Islet precursor cell (in vitro differentiated cells): ENCODE measurements around the gene BST1.

Experiments
- DNase-seq: peaks from one replicate; pipeline ENCODE4 v3.0.0-alpha.2; 2018

BST1 gene, protein sequence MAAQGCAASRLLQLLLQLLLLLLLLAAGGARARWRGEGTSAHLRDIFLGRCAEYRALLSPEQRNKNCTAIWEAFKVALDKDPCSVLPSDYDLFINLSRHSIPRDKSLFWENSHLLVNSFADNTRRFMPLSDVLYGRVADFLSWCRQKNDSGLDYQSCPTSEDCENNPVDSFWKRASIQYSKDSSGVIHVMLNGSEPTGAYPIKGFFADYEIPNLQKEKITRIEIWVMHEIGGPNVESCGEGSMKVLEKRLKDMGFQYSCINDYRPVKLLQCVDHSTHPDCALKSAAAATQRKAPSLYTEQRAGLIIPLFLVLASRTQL

DNA sequence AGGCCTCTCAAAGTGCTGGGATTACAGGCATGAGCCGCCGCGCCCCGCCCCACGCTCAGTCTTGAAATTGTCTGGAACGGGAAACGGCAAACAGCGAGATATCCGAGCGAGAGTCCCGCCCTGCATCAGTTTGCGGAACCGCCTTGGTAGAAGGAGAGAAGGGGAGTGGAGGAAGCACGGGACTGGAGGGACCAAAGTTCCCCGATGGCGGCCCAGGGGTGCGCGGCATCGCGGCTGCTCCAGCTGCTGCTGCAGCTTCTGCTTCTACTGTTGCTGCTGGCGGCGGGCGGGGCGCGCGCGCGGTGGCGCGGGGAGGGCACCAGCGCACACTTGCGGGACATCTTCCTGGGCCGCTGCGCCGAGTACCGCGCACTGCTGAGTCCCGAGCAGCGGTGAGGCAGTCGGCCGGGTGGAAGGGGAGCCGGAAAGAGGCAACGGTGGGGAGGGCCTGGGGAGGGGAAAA, at the start of gene BST1:
TSS of gene BST1 (plus strand) at position 125 of the 463 bp plus-strand sequence. CDS start at position 205, 80 bp downstream.
- peak; percentile 76 for DNase-seq

DNA sequence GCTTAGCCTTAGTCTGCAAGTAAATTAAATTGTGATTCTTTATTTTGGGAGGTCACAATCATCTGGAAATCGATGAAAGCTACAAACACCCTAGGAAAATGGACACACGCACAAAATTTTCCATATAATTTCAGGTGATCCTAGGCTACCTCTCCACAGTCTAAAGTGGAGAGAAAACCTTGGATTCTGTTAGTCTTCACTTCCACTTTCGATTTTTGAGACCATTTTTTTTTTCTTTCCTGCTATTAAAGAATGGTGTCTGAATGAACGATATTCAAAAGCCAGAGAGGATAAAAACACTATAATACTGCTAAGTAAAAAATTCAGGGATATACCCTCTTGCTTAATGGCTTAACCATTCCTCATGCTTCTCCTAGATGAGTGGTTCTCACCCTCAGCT, 49.4 kb upstream of the BST1 start:
- DNase-seq = no peak

DNA sequence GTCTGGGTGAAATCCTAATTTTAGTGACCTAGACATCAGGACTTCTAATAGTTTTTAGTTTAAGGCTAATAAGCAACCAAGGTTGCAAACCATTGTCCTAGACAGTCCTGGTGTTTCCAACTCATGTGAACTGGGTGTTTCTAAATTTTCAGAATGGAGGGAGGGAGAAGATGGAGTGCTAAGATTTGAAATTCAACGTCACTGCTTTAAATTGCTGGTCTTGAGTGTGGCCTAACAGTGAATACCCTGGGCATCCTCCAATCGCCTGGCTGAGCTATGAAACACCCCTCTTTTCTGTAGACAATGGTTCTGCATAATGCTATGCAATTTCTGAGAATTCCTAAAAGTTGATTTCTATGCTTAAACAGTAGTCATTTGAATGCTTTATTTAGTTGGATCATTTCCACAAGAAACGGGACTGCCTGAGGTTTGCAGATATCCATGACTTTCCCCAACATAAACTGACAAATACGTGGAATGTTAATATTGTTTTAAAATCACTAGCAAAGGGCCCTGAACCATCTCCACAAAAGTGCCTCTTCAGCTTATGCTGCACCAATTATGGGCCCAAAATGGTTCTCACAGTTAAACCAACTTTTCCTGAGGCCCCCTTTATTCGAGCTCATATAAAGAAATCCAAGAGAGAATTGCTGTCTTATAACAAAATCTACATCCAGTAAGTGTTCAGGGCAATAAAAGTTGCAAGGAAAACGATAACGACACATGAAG, 48.8 kb upstream of the BST1 start:
- DNase-seq = no peak

DNA sequence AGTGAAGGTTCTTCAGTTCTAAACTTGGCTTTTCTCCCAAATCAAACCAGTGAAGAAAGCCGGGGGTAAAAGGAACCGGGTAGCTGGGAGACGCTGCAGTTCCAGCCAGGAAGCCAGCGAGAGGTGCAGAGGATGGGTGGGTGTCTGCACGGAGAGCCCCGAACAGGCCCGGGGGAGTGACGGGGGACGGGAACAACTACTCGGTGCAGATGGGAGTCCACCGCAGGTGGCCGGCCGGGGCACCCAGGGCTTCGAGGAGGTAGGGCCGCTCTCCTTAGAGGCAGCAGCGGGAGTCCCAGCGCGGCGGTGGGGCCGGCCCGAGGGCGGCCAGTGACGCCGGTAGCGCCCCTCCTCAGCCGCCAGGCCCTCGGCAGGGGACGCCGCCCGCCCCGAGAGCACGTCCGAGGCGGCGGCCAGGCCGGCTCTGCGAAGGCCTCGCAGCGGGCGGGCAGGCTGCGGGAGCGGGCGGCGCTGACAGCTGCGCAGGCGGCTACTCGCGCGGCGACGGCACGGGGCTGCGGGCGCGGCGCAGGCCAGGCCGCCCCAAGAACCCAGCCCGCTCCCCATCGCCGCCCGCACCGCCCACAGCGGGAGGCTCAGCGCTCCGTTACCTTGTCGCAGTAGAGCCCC, 48.2 kb upstream of the BST1 start:
- peak; percentile 72 for DNase-seq

DNA sequence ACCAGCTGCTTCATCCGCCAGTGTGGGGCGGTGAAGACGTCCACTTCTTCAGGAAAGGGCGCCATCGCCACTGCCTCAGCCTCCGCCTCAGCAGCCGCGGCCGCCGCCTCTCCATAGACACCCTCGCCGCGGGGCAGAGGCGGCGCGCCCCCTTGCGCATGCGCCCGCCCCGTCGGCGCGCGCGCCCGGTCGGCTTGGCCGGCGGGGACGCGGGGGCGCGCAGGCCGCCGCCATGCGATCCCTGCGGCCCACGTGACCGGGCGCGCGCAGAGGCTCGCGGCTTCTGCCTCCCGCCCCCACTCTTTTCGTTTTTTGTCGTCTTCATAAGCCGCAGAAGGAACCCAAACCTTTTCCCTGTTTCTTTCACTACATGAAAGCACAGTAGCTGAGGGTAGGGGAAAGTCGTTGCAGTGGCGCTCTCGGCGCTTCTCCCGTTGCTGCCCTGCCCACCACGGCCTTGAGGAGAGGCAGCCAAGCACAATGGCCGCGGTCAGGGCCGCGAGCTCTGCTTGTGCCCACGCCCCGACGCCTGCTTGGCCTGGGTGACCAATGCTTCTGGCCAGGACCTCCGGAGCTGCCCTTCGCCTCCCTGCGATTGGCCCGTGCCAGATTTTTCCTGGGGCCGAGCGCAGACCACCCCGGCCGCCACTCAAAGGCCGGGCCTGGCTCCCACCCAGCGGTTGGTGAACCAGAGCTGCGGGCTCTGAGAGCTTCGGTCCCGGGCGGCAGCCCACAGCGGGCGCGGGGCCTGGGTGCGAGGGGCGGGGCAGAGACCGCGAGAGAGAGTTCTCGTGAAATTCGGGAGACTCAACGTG, 47.4 kb upstream of the BST1 start, which contains the start of gene FBXL5:
TSS of gene FBXL5 (minus strand) at position 135 of the 815 bp plus-strand sequence. CDS start at position 65, 70 bp downstream.
- DNase-seq = peak; percentile 89

DNA sequence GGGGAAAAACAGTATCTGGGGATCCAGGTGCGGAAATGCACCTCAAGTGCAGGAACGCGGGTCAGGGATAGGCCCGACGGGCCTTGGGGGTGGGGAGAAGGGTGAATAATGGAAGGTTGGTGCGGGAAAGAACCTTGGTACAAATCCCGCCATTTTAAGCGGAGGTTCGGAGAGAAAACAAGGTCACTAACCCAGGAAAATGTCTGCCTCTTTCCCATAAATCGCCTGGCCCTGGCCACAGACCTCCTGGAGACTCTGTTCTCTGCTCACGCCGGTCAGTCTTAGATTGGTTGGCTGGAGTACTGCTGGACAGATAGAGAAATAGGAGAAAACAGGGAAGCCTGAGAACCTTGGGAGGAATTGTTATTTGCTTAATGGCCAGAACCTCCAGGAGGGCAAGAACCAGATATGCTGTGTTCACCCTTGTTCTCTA, 46.8 kb upstream of the BST1 start:
- DNase-seq = peak; percentile 62

DNA sequence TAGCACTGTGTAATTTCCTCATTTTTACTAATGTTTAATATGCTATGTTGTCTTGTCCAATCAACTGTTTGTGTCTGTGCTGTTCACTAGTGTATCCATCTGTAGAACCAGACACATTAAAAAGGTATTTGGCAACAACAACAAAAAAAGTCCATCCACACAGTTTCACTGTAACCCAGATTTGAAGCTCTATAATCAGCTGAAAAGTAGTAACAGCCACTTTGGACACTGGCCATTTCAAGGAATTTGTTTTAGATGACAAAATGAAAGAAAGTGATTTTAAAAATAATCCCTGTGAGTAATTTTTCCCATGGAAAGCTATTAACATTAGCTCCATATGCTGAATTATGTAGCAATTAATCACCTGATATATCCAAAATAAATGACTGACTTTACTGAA, 45.5 kb upstream of the BST1 start:
- DNase-seq = no peak

DNA sequence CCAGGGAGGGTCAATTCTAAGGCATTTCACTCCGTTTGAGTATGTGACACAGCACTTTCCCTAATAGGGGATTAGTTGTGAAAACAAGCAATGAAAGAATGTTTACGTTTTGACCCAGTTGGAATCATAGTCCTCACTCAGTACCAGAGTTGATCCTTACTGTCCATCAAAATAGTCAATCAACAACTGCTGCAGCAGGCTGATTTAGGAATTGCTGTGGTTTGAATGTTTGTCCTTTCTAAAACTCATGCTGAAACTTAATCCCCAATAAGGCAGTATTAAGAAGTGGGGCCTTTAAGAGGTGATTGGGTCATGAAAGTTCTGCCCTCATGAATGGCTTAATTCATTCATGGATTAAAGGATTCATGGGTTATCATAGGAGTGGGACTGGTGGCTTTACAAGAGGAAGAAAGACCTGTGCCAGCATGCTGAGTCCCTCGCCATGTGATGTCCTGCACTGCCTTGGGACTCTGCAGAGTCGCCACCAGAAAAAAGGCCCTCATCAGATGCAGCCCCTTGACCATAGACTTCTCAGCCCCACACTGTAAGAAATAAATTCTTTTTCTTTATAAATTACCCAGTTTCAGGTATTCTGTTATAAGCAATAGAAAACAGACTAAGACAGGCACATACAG, 44.6 kb upstream of the BST1 start:
- no peak for DNase-seq

DNA sequence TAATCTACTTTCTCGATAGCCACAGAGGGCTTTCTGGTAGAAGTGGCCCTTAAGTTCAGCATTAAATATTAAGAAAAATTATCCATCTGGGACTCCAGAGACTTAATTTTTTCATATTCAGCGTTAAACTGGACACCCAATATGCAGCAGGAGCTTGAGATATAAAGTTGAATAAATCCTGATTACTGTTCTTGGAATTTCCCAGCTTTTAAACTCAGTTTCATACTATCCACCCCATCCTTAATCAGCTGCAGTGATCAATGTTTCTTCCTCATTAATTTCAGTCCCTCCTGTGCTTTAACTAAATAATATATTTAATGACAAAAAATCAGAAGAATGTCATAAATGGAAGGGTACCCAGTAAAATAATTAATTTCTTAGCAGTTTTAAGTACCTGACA, 44.1 kb upstream of the BST1 start:
- no peak for DNase-seq

DNA sequence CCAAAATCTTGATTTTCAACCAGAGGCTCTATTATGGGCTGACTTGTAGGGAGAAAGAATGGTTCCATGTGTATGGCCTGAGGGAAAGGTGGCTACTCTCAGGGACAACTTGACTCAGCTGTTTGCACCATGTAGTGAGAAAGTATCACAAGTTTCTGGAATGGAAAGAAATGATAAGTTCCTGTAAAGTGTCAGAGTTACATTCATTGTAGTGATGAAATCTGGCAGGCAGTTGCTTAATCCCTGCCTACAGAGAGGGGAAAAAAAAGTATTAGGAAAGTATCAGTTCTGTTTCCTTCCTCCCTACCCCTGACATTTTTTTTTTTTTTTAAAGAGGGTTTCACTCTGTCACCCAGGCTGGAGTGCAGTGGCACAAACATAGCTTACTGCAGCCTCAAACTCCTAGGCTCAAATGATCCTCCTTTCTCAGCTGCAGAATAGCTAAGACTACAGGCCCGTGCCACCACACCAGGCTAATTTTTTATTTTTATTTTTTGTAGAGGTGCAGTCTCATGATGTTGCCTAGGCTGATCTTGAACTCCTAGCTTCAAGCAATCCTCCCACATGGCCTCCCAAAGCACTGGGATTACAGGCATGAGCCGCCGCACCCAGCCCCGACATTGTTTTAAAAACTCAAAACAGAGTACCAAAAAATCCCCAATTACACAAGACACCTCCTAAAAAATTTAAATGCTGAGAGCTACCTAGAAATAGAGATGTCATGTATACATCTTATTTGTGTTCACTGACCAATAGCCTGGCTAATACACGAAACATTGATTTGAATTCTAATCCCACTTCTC, 42.9 kb upstream of the BST1 start:
- no peak for DNase-seq

DNA sequence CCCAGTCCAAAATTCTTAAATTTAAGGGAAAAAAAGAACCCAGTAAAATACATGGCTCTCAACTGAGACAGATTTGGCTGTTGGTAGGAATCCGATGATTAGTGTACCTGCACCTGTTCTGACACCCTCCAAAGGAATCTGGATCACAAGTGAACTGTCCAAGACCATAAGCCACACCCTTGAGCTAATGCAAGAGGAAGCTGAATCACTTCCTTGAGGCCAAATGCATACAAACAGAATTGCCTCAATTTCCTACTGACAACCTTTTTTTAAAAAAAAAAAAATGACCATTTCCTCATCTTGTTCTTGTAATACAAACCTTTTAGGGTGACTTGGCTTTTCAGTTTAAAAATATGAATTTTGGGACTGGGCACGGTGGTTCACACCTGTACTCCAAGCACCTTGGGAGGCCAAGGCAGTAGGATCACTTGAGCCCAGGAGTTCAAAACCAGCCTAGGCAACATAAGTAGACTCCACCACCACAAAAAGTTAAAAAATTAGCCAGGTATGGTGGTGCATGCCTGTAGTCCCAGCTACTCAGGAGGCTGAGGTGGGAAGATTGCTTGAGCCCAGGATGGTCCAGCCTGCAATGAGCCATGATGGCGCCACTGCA, 37.0 kb upstream of the BST1 start:
- no peak for DNase-seq

DNA sequence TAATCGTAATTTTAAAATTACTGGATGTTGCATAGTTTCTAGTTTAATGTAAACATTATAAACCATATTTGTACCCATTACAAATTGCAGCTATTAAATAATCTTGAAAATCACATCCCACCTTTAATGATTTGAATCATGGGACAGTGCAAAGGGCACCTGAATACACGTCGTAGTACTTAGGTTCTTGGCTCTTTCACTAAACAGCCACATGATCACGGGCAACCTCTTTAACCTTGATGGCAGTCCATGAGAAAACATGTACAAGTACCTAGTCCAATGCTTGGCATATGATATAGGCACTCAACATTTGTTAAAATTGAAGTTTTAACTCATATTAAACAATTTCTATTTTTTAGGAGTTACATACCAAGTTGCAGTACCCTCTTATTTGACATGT, 35.9 kb upstream of the BST1 start:
- DNase-seq = no peak

DNA sequence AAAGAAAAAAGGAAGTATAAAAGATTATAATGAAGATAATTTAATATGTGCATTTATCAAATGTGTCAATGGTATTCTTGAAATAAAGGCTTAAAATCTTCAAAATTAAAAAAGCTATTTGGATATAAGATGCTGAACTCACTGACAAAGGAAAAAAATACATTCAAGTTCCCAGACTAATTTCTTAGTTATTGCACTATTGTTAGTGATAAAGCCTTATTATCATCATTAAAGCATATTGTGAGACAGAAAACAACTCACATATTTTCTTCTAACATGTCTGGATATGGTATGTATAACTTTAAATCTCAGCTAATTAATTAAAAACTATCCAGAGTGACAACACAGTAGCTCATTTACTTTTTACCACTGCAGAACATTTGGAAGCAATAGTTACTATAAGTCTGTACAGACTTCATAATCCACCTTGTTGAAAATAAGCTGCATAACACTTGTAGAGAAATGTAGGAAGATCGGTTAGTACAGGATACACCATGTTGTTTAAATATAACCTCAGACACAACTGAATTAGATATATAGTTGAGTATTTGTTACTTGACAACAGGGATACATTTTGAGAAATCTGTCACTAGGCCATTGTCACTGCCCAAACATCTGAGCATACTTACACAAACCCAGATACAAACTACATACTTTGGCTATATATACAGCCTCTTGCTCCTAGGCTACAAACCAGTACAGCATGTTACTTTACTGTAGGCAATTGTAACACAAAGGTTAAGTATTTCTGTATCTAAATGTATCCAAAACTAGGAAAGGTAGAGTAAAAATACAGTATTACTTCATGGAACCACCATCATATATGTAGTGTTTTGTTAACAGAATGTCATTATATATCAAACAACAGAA, 34.1 kb upstream of the BST1 start:
- no peak for DNase-seq

DNA sequence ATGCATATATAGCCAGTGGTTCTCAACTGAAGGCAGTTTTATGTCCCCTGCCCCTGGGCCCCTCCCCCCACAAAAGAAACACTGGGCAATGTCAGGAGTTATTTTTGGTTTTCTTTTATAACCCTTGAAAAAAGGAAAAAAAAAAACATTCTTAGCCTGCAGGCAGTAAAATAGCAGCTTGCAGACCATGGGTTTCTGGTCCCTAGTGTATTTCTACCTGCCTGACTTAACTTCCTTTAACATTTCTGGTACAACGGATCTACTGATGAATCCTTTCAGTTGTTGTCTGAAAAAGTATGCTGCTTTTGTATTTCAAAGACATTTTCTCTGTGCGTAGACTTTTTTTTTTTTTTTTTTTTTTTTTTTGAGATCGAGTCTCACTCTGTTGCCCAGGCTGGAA, 32.3 kb upstream of the BST1 start:
- no peak for DNase-seq

DNA sequence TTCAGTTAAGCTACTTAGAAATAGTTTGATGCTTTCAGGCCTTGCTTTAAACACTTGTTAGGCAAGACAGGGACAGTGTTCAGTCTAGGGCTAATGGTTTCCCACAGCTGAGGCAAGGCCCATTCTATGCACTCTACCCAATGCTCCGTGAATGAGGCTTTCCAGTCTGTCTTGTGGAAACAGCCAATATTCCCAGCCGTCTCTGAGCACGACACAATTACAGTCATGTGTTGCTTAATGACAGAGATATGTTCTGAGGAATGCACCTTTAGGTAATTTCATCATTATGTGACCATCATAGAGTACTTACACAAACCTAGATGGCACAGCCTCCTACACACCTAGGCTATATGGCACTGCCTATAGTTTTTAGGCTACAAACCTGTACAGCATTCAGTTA, 30.8 kb upstream of the BST1 start:
- no peak for DNase-seq

DNA sequence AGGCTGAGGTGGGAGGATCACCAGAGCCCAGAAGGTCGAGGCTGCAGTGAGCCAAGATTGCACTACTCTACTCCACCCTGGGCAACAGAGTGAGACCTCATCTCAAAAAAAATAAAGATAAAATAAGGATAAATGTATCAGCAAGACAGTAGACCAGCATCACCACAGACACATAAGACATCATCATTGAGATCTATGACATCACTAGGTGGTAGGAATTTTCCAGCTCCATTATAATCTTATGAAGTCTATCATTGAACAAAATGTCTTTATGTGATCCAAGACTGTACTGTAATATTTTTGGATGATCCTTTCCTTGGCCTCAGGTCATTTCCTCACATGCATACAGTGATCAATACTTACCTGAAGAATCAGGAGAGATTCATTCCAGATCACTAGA, 29.5 kb upstream of the BST1 start:
- DNase-seq = no peak

DNA sequence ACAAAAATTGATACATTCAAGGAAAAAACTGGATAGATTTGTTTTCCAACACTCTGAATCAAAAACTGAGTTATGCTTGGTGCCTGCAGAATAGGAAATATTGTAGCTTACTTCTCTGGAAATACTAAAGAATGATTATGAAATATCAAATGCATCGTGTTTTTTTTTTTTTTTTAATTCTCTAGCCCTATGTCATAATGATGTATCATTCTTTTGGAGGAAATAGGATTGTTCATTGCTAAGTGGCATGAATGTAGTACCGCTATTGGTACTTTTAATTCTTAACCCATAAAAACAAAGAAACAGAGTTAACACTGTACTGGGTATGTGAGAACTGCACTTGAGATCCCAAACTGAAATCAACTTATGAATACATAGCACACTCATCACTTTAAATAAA, 28.8 kb upstream of the BST1 start:
- DNase-seq = no peak

DNA sequence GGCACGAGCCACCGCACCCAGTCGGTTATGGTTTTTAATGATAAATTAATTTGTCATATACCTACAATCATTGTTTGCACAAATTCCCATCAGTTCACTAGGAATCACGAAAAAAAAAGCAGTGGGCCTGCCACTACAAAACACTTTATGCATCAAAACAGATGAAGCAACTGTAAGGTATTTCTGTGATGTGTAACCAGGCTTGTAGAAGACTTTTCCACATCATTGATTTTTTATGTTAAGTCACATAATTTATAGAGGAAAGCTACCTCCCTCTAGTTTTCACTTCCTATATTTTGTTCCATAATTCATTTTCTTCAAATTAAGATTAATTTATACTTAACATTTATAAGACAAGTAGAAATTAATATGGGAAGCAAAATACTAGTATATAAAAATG, 27.9 kb upstream of the BST1 start:
- no peak for DNase-seq

DNA sequence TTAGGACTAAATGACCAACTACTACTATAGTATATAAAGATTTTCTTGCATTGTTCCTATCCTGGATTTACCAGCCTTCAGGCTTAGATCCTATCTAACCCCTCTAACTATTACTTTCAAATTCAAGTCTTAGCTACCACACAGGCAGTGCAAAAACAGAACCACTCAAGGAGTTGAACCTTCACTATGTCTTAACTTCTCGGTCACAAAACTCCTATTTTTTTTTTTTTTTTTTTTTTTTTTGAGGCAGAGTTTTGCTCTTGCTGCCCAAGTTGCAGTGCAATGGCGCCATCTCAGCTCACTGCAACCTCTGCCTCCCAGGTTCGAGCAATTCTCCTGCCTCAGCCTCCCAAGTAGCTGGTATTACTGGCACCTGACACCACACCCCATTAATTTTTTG, 27.5 kb upstream of the BST1 start:
- no peak for DNase-seq

DNA sequence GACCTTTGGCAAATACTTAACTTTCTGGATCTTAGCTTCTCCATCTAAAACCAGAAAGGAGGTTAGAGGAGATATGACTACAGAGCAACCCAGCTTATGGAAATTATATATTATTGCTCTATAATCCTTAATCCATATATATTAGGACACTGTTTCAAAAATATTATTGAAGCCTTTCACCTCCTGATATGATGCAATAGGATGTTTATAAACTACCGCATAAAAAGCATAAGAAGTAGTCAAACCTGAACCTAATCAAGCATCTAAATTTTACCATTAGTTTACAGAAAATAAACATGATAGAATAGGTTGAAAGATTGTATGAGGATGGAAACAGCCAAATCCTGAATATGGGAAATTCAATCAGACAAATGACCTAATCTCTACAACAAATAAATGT, 26.8 kb upstream of the BST1 start:
- no peak for DNase-seq
